CD4-positive, CD25-positive, alpha-beta regulatory T cell (primary cell): Measurements from ENCODE around the gene KHDRBS2. TPM values are rescaled to one million over a fixed set of nuclear protein-coding genes. Genes with fewer than 3 reads are reported as not detected.

ENCODE experiments used
- ATAC-seq, 2 donors: fragments of 150-1000 bp; cut with Tn5 transposase; one replicate each; pipeline ENCODE4 v1.10.0; 2021; ENCODE audit warnings: low read depth in 2 of 2, moderate number of reproducible peaks in 2 of 2, moderate library complexity in 1 of 2
- DNase-seq, 3 donors: peaks; one replicate each; pipeline versions ENCODE4 v3.0.0 to v3.0.0-alpha.2; 2012 to 2022; ENCODE audit warnings: mixed read lengths in 1 of 3
- H3K27ac ChIP-seq: one replicate; pipeline ENCODE4 v1.7.0; 2013; ENCODE audit warnings: mild to moderate bottlenecking, low read length; ENCODE audit not compliant: insufficient read depth, poor library complexity, severe bottlenecking
- H3K27me3 ChIP-seq: one replicate; pipeline ENCODE4 v1.7.0; 2013; ENCODE audit warnings: low read length; ENCODE audit not compliant: control insufficient read depth, insufficient read depth
- H3K36me3 ChIP-seq: one replicate; pipeline ENCODE4 v1.7.0; 2013; ENCODE audit warnings: mild to moderate bottlenecking, low read length, moderate library complexity; ENCODE audit not compliant: control insufficient read depth, insufficient read depth
- H3K4me1 ChIP-seq: 2 replicates; pipeline ENCODE4 v1.7.0; 2013; ENCODE audit warnings: mild to moderate bottlenecking, low read length; ENCODE audit not compliant: insufficient read depth, control insufficient read depth, poor library complexity, severe bottlenecking
- H3K4me3 ChIP-seq: one replicate; pipeline ENCODE4 v1.7.0; 2013; ENCODE audit warnings: low read depth, mild to moderate bottlenecking, low read length, moderate library complexity
- H3K9me3 ChIP-seq, 2 experiments: 1 replicate in 1 of 2; 2 replicates in 1 of 2; pipeline ENCODE4 v1.7.0; 2013; ENCODE audit warnings: low read length in 2 of 2, mild to moderate bottlenecking in 1 of 2, moderate library complexity in 1 of 2; ENCODE audit not compliant: control insufficient read depth in 2 of 2
- H3K27ac Mint-ChIP-seq, 3 donors: one replicate each; pipeline ENCODE4 v1.8.0; 2020 to 2022; ENCODE audit warnings: mild to moderate bottlenecking in 3 of 3, mixed read lengths in 3 of 3, moderate library complexity in 2 of 3
- H3K27me3 Mint-ChIP-seq: one replicate; pipeline ENCODE4 v1.8.0; 2022; ENCODE audit warnings: mild to moderate bottlenecking, mixed read lengths
- H3K36me3 Mint-ChIP-seq: one replicate; pipeline ENCODE4 v1.8.0; 2020; ENCODE audit warnings: mixed read lengths
- H3K4me1 Mint-ChIP-seq, 4 donors: one replicate each; pipeline ENCODE4 v1.8.0; 2020 to 2022; ENCODE audit warnings: mixed read lengths in 4 of 4, mild to moderate bottlenecking in 1 of 4
- H3K4me3 Mint-ChIP-seq, 4 donors: one replicate each; pipeline ENCODE4 v1.8.0; 2020 to 2022; ENCODE audit warnings: mild to moderate bottlenecking in 4 of 4, mixed read lengths in 4 of 4, moderate library complexity in 3 of 4
- H3K9me3 Mint-ChIP-seq, 7 donors: one replicate each; pipeline ENCODE4 v1.8.0; 2020 to 2022; ENCODE audit warnings: mixed read lengths in 7 of 7, mild to moderate bottlenecking in 3 of 7, moderate library complexity in 2 of 7
- polyA plus RNA-seq, 4 donors: library from polyadenylated mRNA; unstranded; fragments of 300-500 nt; fragmentation: Illumina TruSeq; gene quantifications; one replicate each; pipeline ENCODE4 v1.2.3, GENCODE V29; 2021
- total RNA-seq: library from RNA; stranded (reverse); gene quantifications from one replicate; pipeline ENCODE4 v1.2.3, GENCODE V29; 2022

KHDRBS2 gene
- total and polyA plus RNA-seq, 5 donors from 2014 or later, result not detected

DNA sequence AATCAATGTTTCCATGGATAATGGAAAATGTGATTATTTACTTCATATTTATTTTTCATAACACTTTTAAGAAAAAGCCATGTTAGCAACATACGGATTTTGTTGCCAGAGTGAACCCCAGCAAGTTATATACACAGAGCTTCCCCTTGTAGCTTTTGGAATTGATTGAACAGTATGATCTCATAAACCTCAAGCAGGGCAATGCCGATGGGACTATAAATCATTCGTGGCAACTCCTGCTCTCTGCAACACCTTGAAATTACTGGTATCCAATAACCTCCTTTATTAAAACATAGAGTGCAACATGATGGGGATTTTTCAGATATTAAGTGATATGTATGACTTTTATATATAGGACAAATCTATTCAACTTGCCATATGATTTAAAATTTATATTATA lies 428.5 kb downstream of the KHDRBS2 start:
- no peaks in the 10 kb centered on the region for H3K27me3 ChIP-seq
- H3K27ac Mint-ChIP-seq, result no peak overlapping the region
- no peak overlapping the region for H3K27ac ChIP-seq
- DNase-seq (no peak), ATAC-seq (no peak)
- peaks cover 3% of the 10 kb centered on the region for H3K4me1 ChIP-seq
- H3K4me1 Mint-ChIP-seq, result no peaks in the 10 kb centered on the region
- peaks cover 0 to 4% of the 10 kb centered on the region in 2 experiments for H3K9me3 ChIP-seq
- H3K27me3 Mint-ChIP-seq, result no peaks in the 10 kb centered on the region
- H3K4me3 ChIP-seq, result no peak overlapping the region
- H3K9me3 Mint-ChIP-seq, result peaks cover 4 to 47% (median 13%) of the 10 kb centered on the region in 7 donors
- no peaks in the 10 kb centered on the region for H3K36me3 Mint-ChIP-seq
- no peaks in the 10 kb centered on the region for H3K36me3 ChIP-seq
- H3K4me3 Mint-ChIP-seq, result no peak overlapping the region

GRCh38 chr6:61841958-61842357 lies 444.1 kb downstream of the KHDRBS2 start:
- H3K27ac ChIP-seq, result no peak overlapping the region
- Mint-ChIP-seq H3K4me3 (no peak overlapping the region), H3K36me3 (no peaks in the 10 kb centered on the region), H3K27ac (no peak overlapping the region), H3K9me3 (peaks cover 3 to 14% (median 5%) of the 10 kb centered on the region in 7 donors), H3K4me1 (no peaks in the 10 kb centered on the region), H3K27me3 (no peaks in the 10 kb centered on the region)
- H3K4me1 ChIP-seq, result no peaks in the 10 kb centered on the region
- DNase-seq (no peak), ATAC-seq (no peak)
- H3K27me3 ChIP-seq, result no peaks in the 10 kb centered on the region
- H3K9me3 ChIP-seq, result peaks cover 0 to 1% of the 10 kb centered on the region in 2 experiments
- H3K4me3 ChIP-seq, result no peak overlapping the region
- no peaks in the 10 kb centered on the region for H3K36me3 ChIP-seq

- H3K27me3 Mint-ChIP-seq, result no peaks in the 10 kb centered on the region
- no peak for ATAC-seq
- Histone ChIP-seq H3K27ac (no peak overlapping the region), H3K27me3 (no peaks in the 10 kb centered on the region), H3K4me1 (no peaks in the 10 kb centered on the region), H3K9me3 (no peaks in the 10 kb centered on the region), H3K4me3 (no peak overlapping the region), H3K36me3 (no peaks in the 10 kb centered on the region)
- no peak overlapping the region for H3K27ac Mint-ChIP-seq
- H3K4me3 Mint-ChIP-seq, result no peak overlapping the region
- no peaks in the 10 kb centered on the region for H3K4me1 Mint-ChIP-seq
- DNase-seq, result no peak
- peaks cover 0 to 26% (median 3%) of the 10 kb centered on the region in 7 donors for H3K9me3 Mint-ChIP-seq
- no peaks in the 10 kb centered on the region for H3K36me3 Mint-ChIP-seq
These were observed 450.8 kb downstream of the KHDRBS2 start for GRCh38 chr6:61835237-61835636.

GRCh38 chr6:61833176-61833755 lies 452.8 kb downstream of the KHDRBS2 start:
- H3K4me3 ChIP-seq, result no peak overlapping the region
- H3K9me3 ChIP-seq, result no peaks in the 10 kb centered on the region
- Mint-ChIP-seq H3K27me3 (no peaks in the 10 kb centered on the region), H3K9me3 (peaks cover 0 to 21% (median 3%) of the 10 kb centered on the region in 7 donors), H3K27ac (no peak overlapping the region), H3K36me3 (no peaks in the 10 kb centered on the region), H3K4me1 (no peaks in the 10 kb centered on the region), H3K4me3 (no peak overlapping the region)
- DNase-seq (no peak), ATAC-seq (no peak)
- H3K27ac ChIP-seq, result no peak overlapping the region
- H3K27me3 ChIP-seq, result no peaks in the 10 kb centered on the region
- no peaks in the 10 kb centered on the region for H3K4me1 ChIP-seq
- H3K36me3 ChIP-seq, result no peaks in the 10 kb centered on the region

DNA sequence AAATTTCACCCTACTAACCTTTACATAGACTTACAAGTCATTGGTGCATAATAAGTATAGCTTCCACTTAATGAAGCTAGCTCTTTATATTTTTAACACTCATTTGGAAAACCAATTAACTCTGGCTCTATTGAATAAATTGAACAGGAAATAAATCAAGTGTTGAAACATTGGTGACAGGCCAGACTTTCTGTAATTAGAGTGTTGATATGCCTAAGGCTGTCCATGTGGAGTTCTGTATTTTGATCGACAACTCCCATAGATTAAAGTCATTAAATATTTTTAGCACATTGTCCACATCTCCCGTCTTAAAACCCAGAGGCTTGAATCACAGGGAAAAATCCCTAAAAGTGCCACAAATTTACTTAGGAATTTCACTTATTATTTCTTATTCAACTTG lies 468.3 kb downstream of the KHDRBS2 start:
- DNase-seq (no peak), ATAC-seq (no peak)
- no peak overlapping the region for H3K27ac Mint-ChIP-seq
- Histone ChIP-seq H3K27me3 (no peaks in the 10 kb centered on the region), H3K9me3 (no peaks in the 10 kb centered on the region), H3K4me1 (no peaks in the 10 kb centered on the region), H3K36me3 (no peaks in the 10 kb centered on the region), H3K27ac (no peak overlapping the region), H3K4me3 (no peak overlapping the region)
- no peaks in the 10 kb centered on the region for H3K27me3 Mint-ChIP-seq
- H3K4me1 Mint-ChIP-seq, result no peaks in the 10 kb centered on the region
- peaks cover 0 to 14% (median 7%) of the 10 kb centered on the region in 7 donors for H3K9me3 Mint-ChIP-seq
- no peaks in the 10 kb centered on the region for H3K36me3 Mint-ChIP-seq
- no peak overlapping the region for H3K4me3 Mint-ChIP-seq

DNA sequence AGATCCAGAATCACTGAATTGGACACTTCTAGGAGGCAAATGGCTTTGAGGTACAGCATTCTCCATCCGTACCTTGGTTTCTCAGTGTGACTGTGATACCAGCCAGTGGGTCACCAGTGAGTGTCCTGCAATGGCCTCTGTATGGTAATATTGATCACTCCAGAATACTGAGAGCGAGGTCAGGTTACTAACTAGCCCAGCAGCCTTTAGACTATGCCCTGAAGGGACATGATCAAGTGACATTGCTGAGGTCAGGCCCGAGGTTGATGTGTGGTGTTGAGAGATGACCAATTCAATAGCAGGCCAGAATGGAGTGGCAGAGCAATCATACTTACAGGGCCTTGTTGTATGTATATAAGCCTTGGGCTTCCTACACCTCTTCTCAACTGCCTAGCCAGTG lies 476.0 kb downstream of the KHDRBS2 start:
- H3K4me3 Mint-ChIP-seq, result no peak overlapping the region
- H3K4me1 ChIP-seq, result no peaks in the 10 kb centered on the region
- H3K27ac ChIP-seq, result no peak overlapping the region
- ATAC-seq (no peak), DNase-seq (no peak)
- no peaks in the 10 kb centered on the region for H3K27me3 ChIP-seq
- H3K4me1 Mint-ChIP-seq, result no peaks in the 10 kb centered on the region
- H3K9me3 ChIP-seq, result peaks cover 0 to 7% of the 10 kb centered on the region in 2 experiments
- no peaks in the 10 kb centered on the region for H3K36me3 ChIP-seq
- H3K27me3 Mint-ChIP-seq, result no peaks in the 10 kb centered on the region
- H3K9me3 Mint-ChIP-seq, result peaks cover 1 to 11% (median 7%) of the 10 kb centered on the region in 7 donors
- no peaks in the 10 kb centered on the region for H3K36me3 Mint-ChIP-seq
- no peak overlapping the region for H3K27ac Mint-ChIP-seq
- H3K4me3 ChIP-seq, result no peak overlapping the region

GRCh38 chr6:61809004-61809595 lies 476.9 kb downstream of the KHDRBS2 start:
- Mint-ChIP-seq H3K4me1 (no peaks in the 10 kb centered on the region), H3K36me3 (no peaks in the 10 kb centered on the region), H3K4me3 (no peak overlapping the region), H3K27me3 (no peaks in the 10 kb centered on the region), H3K27ac (no peak overlapping the region), H3K9me3 (peaks cover 2 to 14% (median 8%) of the 10 kb centered on the region in 7 donors)
- H3K27ac ChIP-seq, result no peak overlapping the region
- no peak for DNase-seq
- H3K9me3 ChIP-seq, result peaks cover 0 to 12% of the 10 kb centered on the region in 2 experiments
- no peak overlapping the region for H3K4me3 ChIP-seq
- H3K36me3 ChIP-seq, result no peaks in the 10 kb centered on the region
- no peaks in the 10 kb centered on the region for H3K27me3 ChIP-seq
- H3K4me1 ChIP-seq, result no peaks in the 10 kb centered on the region
- ATAC-seq, result no peak

GRCh38 chr6:61787998-61788397 lies 498.0 kb downstream of the KHDRBS2 start:
- Histone ChIP-seq H3K9me3 (no peaks in the 10 kb centered on the region), H3K4me1 (no peaks in the 10 kb centered on the region), H3K27ac (no peak overlapping the region), H3K27me3 (no peaks in the 10 kb centered on the region), H3K36me3 (no peaks in the 10 kb centered on the region), H3K4me3 (no peak overlapping the region)
- ATAC-seq (no peak), DNase-seq (no peak)
- Mint-ChIP-seq H3K9me3 (peaks cover 0 to 9% (median 2%) of the 10 kb centered on the region in 7 donors), H3K4me3 (no peak overlapping the region), H3K27me3 (no peaks in the 10 kb centered on the region), H3K4me1 (no peaks in the 10 kb centered on the region), H3K36me3 (no peaks in the 10 kb centered on the region), H3K27ac (no peak overlapping the region)
